Measurements from ENCODE around the gene CSRP1. TPM values are rescaled to one million over a fixed set of nuclear protein-coding genes. Genes with fewer than 3 reads are reported as not detected.

The CSRP1 gene
- total and polyA plus RNA-seq, 2 donors (not counting 1 experiment from before 2014, with no cell fraction given), result 23.8 to 36.7 TPM

DNA sequence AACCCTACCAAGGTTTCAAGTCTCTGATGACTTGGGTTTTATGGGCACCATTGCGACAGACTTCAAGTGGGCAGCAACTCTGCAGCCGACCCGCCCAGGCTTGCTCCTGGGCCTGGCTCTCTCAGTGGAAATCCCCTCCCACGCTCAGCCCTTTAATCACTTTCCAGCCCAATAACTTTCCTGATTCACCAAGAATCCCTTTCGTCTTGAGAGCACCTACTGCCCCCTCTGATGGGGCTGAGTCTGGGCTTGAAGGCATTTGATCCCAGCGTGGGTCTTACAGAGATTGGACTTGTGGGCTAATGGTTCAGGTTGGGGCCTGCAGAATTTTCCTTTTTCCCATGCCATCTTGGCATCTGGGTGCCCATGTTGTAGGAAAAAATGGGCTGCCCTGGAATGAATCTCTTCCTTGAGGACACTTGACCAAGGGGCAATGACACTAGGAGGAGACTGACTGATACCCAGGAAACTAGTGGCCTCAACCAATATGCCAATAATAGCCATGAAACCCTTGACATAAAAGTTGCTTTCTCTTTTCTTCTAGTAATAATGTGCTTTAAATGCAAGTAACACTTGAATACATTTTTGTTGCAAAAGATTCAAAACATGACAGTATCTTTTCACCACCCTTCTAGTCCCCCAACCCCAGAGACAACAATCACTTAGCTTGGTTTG, 30.1 kb downstream of the CSRP1 start:
- H3K4me3 ChIP-seq (ENCODE audit: control extremely low read depth in 1 of 5, extremely low read depth in 1 of 5, insufficient read depth in 1 of 5, low read depth in 2 of 5, low read length in 4 of 5), result no peak overlapping the region
- H3K9me3 Mint-ChIP-seq (ENCODE audit: insufficient read depth), result no peaks in the 10 kb centered on the region
- no peak overlapping the region for H3K9ac ChIP-seq (ENCODE audit: low read length)
- no peaks in the 10 kb centered on the region for H3K36me3 ChIP-seq (replicated peaks in 1 of 2; ENCODE audit: control extremely low read depth in 1 of 2, control insufficient read depth in 1 of 2, extremely low read depth in 1 of 2, insufficient read depth in 2 of 2, low read length in 1 of 2)
- no peak overlapping the region for H3K27ac Mint-ChIP-seq
- no peaks in the 10 kb centered on the region for H3K9me3 ChIP-seq (ENCODE audit: control extremely low read depth in 1 of 3, control insufficient read depth in 2 of 3, insufficient read depth in 1 of 3, low read length in 2 of 3)
- H4K20me1 ChIP-seq (ENCODE audit: control insufficient read depth, insufficient read depth, low read length, poor library complexity, severe bottlenecking), result no peaks in the 10 kb centered on the region
- no peaks in the 10 kb centered on the region for H3K79me2 ChIP-seq (ENCODE audit: control insufficient read depth, insufficient read depth, low read length)
- POLR2A ChIA-PET, result interaction anchor here (0.7 to 1.1 kb wide), 2 partner anchors 31 to 398 kb away, joined by 3 to 4 read pairs; no protein-coding TSS in a partner anchor
- 84% methylated on average over 6 of the region's 6 CpGs for WGBS (ENCODE audit: insufficient coverage)
- H3K4me1 Mint-ChIP-seq, result peaks cover 18% of the 10 kb centered on the region
- no peak overlapping the region for H3K4me2 ChIP-seq (replicated peaks; ENCODE audit: low read depth, low read length, poor library complexity, severe bottlenecking)
- H3K27ac ChIP-seq (ENCODE audit: low read length in 2 of 2), result no peak overlapping the region
- H3K27me3 ChIP-seq (replicated peaks in 1 of 4; ENCODE audit: control extremely low read depth in 1 of 4, control insufficient read depth in 3 of 4, insufficient read depth in 4 of 4, low read length in 3 of 4), result peaks cover 0 to 25% (median 2%) of the 10 kb centered on the region in 4 experiments
- intact Hi-C loops (cut with micrococcal nuclease), result no loop called here
- TF ChIP-seq EZH2 (IDR thresholded peaks at IDR 0.05; ENCODE audit: borderline replicate concordance, insufficient read depth, low read depth, low read length, poor library complexity, severe bottlenecking), result no peak
- TF ChIP-seq, protein P1, sequence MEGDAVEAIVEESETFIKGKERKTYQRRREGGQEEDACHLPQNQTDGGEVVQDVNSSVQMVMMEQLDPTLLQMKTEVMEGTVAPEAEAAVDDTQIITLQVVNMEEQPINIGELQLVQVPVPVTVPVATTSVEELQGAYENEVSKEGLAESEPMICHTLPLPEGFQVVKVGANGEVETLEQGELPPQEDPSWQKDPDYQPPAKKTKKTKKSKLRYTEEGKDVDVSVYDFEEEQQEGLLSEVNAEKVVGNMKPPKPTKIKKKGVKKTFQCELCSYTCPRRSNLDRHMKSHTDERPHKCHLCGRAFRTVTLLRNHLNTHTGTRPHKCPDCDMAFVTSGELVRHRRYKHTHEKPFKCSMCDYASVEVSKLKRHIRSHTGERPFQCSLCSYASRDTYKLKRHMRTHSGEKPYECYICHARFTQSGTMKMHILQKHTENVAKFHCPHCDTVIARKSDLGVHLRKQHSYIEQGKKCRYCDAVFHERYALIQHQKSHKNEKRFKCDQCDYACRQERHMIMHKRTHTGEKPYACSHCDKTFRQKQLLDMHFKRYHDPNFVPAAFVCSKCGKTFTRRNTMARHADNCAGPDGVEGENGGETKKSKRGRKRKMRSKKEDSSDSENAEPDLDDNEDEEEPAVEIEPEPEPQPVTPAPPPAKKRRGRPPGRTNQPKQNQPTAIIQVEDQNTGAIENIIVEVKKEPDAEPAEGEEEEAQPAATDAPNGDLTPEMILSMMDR (IDR thresholded peaks at IDR 0.05), result no peak
- peaks cover 25% of the 10 kb centered on the region for H3K27me3 Mint-ChIP-seq
- H3K4me3 Mint-ChIP-seq, result no peak overlapping the region
- ATAC-seq (ENCODE audit: low read depth) (no peak), DNase-seq (no peak)
- H2AFZ ChIP-seq (ENCODE audit: insufficient read depth, low read depth, low read length, poor library complexity, severe bottlenecking), result no peak overlapping the region
- peaks cover 12 to 19% of the 10 kb centered on the region in 2 donors for H3K4me1 ChIP-seq (ENCODE audit: control insufficient read depth in 2 of 2, insufficient read depth in 2 of 2, low read length in 2 of 2)
- CTCF ChIA-PET, result interaction anchor here (2.0 kb wide), 1 partner anchor 36 kb away, joined by 9 read pairs; no protein-coding TSS in a partner anchor
